ENCODE measurements around the gene AKAP6.

DNA sequence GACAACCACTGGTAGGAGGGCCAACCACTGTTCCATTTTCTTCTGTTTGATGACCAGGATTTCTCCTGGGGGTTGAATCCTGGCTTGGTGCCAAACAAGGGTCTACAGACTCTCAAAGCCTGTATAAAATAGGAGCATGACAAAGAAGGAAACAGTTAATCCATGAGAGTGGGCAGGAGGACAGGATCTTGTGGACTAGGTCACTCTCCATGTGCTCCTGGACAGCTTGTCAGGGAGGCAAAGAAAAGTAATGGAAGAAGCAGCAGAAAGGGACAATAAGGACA is 243.7 kb downstream of the AKAP6 start:
- TF ChIP-seq, protein P1, sequence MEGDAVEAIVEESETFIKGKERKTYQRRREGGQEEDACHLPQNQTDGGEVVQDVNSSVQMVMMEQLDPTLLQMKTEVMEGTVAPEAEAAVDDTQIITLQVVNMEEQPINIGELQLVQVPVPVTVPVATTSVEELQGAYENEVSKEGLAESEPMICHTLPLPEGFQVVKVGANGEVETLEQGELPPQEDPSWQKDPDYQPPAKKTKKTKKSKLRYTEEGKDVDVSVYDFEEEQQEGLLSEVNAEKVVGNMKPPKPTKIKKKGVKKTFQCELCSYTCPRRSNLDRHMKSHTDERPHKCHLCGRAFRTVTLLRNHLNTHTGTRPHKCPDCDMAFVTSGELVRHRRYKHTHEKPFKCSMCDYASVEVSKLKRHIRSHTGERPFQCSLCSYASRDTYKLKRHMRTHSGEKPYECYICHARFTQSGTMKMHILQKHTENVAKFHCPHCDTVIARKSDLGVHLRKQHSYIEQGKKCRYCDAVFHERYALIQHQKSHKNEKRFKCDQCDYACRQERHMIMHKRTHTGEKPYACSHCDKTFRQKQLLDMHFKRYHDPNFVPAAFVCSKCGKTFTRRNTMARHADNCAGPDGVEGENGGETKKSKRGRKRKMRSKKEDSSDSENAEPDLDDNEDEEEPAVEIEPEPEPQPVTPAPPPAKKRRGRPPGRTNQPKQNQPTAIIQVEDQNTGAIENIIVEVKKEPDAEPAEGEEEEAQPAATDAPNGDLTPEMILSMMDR (IDR thresholded peaks at IDR 0.05) = no peak
- TF ChIP-seq POLR2A (IDR thresholded peaks at IDR 0.05) = no peak
